Stimulated activated CD8-positive, alpha-beta memory T cell treated with anti-CD3 and anti-CD28 coated beads, Interleukin-7, amount 100 ng/mL, for 4 hours (primary cell): ENCODE data around the gene FOXJ3.

Experiments
- DNase-seq, 2 donors: peaks; one replicate each; pipeline ENCODE4 v3.0.0-alpha.2; 2020; ENCODE audit warnings: low read depth in 2 of 2

FOXJ3 gene

GRCh38 chr1:42167611-42168390, 167.2 kb downstream of the FOXJ3 start:
- no peak for DNase-seq

DNA sequence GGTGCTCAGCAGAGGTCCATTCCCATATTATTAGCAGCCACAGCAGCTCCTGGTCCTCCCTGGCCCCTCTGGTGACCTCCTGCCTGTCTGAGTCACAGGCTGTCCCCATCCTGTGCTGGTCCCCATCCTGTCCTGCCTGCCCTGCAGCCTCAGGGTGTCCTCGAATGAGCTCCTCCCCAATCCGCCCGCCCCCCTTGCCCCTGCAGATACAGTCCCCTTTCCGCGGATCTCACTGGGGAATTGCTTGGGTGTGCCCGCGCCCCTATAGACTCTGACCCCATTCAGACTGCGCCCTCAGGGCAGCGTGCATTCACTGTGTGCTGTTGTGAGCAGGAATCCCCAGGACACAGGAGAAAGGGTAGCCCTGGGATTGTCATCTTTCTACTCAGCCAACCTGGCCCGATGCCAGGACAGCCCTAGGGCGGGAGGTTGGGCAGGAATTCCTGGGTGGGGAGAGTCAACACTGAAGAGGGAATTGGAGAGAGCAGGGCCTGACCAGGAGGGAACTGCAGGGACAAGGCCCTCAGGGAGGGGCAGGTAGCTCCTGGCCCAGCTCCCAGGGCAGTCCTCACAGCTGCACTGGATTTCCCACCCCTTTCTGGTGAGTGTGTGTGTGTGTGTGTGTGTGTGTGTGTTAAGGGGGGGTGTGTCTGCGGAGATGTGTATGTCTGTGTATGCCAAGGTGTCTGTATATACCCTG, 169.4 kb downstream of the FOXJ3 start:
- DNase-seq = no peak

- DNase-seq = no peak
These were observed 170.2 kb downstream of the FOXJ3 start, which contains the start of gene GUCA2A for GRCh38 chr1:42164551-42165420. Gene GUCA2A, minus strand, starts transcription at chr1:42164745. Its CDS starts 33 bp downstream, at chr1:42164712.

DNA sequence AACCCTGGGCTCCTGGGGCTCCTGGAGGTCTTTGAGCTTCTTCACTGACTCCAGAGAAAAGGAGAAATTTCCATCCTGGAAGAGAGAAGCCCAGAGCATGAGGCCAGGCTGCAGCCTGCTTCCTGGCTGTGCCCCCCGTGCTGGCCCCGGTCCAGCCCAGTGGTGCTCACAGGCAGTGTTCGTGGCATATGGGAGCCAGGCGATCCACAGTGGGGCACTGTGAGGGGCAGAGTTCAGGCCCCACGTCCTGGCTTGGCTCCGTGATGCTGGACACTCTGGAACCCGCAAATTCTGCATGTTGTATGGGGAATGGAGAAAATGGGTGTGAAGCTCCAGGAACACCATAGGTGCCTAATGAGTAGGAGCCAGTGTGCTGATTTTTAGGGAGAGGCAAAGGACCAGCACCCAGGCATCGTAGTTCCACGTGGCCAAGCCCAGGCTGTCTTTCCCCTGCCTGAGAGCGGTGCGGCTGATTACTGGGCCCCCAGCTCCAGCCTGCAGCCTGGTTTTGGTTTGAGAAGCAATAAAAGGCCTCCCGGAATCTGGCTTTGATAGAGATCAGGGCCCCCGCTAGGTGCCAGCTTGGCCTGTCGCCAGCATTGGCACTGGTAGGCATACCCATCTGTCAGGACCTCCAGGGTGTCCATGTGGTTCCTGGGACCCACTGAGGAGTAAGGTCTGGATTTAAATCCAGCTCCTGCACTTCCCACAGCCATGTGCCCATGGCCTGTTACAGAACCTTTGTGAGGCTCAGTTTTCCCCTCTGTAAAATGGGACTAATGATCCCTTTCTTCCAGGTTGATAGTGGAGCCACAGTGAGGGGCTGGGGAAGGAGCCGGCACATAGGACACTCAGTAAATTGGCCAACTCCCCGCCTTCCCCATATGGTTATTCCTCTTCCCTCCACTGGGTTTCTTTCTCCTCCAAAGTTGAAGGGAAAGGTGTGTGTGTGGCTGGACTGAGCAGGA, 171.2 kb downstream of the FOXJ3 start:
- no peak for DNase-seq

DNA sequence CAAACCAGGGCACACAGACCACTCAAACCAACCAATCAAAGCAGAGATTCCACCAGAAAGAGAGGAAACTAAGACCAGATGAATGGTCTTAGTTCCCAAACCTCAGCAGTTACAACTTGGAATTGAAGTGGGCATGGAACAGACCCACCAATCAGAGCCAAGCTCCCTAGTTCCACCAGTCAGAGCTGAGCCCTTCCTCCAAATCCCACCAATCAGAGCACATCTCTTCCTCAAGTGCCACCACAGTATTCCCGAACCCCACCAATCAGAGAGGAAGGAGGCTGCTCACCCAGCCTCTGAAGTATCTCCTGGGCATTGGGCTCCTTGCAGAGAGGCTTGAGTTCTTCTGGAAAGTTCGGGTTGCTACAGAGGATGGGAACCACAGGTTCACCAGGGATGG, 171.9 kb downstream of the FOXJ3 start:
- DNase-seq = no peak

GRCh38 chr1:42162181-42162580, 172.9 kb downstream of the FOXJ3 start:
- DNase-seq = no peak

- no peak for DNase-seq
These were observed 176.8 kb downstream of the FOXJ3 start for GRCh38 chr1:42158189-42158588.

DNA sequence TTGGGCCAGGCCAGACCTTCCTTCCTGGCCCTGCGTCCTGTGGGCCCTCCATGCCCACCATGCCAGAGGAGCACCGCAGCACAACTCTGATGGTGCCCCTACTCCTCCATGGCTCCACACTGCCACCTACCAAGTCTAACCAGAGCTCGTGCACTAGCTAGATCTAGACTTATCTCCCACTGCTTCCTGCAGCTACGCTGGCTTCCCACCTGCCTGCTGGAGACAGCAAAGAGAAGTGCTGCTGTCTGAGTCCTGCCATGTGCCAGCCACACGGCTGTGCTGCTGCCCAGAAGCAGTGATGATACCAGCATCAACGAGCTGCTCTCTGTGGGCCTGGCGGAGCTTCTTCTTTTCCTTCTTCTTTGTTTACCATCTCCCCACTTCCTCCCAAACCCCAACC, 177.4 kb downstream of the FOXJ3 start:
- no peak for DNase-seq

GRCh38 chr1:42155362-42155761, 179.7 kb downstream of the FOXJ3 start:
- no peak for DNase-seq

GRCh38 chr1:42154685-42155084, 180.3 kb downstream of the FOXJ3 start:
- no peak for DNase-seq

DNA sequence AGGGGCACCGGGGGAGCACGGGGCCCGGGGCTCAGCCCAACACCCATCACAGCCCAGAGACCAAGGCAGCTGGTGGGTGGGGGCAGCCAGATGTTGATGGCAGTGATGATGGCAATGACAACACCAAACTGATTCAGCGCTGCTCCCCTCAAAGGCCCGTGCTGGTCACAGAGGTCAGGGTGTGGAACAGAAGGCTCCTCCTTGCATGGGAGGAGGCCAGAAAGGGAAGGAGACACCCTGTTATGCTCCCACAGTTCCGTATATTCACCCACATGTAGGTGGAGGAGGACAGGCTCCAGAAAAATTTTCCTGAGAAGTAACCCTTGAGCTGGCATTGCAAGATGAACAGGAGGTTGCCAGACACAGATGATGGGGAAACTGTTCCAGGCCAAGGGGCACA, 181.4 kb downstream of the FOXJ3 start:
- no peak for DNase-seq

DNA sequence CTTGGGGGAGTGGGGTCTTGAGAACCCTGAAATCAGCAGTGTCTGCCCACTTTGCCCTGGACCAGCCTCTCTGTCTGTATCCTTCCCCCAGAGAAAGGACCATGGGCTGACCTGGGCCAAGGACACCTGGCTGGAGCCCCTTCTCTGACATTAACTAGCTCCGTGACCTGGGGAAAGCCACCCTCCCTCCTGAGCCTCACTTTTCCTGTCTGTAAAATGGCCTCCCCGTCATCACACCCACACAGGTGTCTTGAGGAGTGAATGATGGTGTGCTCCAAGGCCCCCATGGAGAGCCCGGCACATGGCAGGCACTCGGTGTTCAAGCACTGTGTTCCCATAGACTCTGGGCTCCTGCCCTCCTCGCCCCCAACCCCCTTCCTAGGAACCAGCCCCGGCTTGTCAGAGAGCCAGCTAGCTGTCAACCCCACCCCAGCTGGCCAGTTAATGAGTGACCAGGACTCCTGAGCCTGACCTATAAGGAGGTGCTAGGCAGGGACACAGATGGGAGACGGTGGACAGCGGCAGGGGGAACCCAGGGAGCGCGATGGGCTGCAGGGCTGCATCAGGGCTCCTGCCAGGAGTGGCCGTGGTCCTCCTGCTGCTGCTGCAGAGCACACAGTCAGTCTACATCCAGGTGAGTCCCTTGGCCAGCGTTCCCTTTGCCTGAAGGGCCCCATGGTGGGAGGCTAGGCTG, 182.0 kb downstream of the FOXJ3 start, which contains the start of gene GUCA2B:
Gene GUCA2B (plus strand): TSS at position 504 of the 694 bp plus-strand sequence. CDS start 41 bp downstream, at position 545.
- DNase-seq = no peak

DNA sequence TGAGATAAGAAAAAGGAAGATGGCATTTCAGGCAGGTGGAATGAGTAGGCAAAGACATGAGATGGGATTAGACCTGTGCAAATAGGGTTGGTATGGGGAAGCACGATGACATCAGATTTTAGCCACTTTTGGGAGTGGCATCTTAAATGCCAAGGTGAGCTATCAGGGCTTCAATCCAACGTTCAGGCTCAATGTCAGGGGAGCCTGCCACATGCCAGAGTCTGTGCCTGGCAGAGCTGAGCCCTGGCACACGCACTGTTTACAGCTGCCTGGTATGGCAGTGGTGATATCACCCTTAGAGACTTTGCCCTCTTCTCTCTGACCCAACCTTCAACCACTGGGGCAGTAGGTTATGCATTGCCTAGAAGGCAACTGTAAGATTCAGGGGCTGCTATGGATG, 182.9 kb downstream of the FOXJ3 start:
- DNase-seq = no peak

DNA sequence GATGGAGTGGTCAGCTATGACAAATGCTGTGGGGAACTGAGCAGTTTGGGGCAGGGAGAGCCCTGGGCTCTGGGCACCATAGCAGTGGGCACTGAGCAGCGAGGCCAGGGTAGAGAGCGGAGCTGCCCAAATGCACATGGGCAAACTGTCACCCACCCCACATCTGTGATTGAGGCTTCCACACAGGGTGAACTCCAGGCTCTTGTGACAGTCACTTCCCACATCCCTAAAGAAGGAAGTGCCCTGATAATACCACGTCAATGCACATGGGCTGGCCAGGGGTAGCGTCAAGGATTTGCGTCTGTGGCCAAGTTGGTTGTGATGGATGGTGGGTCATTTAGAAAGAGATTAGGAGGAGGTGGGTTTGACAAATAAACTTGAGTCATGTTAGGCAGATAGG, 184.4 kb downstream of the FOXJ3 start:
- DNase-seq = no peak

- DNase-seq = no peak
These were observed 186.9 kb downstream of the FOXJ3 start for GRCh38 chr1:42148166-42148565.

- peak; percentile 34 to 36 for DNase-seq
These were observed 188.3 kb downstream of the FOXJ3 start for GRCh38 chr1:42146626-42147320.

- no peak for DNase-seq
These were observed 189.0 kb downstream of the FOXJ3 start for GRCh38 chr1:42145764-42146625.

DNA sequence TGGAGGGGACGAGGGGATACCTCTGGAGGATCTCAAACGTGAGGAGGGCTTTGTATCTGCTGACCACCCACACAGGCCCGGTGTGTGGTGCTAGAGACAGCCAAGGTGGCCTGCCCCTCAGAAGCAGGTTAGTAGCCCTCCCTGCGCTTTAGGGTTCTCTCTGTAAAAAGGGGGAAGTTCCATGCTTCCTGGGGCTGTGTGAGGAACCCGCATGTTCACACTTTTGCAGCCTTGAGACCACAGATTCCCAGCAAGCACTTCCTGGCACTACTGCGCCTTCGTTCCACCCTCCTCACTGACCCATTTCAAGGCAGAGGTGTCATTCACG, 189.7 kb downstream of the FOXJ3 start:
- no peak for DNase-seq
